ENCODE measurements around the gene LILRB5.
A peak's percentile ranks its signal among the peaks of the same experiment; 100 is the strongest.
"Not testable (repeated sequence)": the region's sequence is repeated elsewhere in the genome, so short reads cannot be mapped to it uniquely, and the experiment has no call there.

LILRB5 gene

GRCh38 chr19:54297759-54298305 lies 40.8 kb upstream of the LILRB5 start:
- Histone ChIP-seq H3K79me1 (ENCODE audit: low read length) (no peaks in the 10 kb centered on the region), H3K9ac (ENCODE audit: low read length) (no peak overlapping the region), H3K36me3 (ENCODE audit: control insufficient read depth, insufficient read depth, low read length) (no peaks in the 10 kb centered on the region), H4K5ac (ENCODE audit: low read length) (no peak overlapping the region), H2AK5ac (ENCODE audit: low read length) (no peak overlapping the region), H3K4me3 (ENCODE audit: low read length) (no peak overlapping the region), H3K79me2 (ENCODE audit: control insufficient read depth, insufficient read depth, low read length) (no peaks in the 10 kb centered on the region), H4K8ac (ENCODE audit: low read depth, low read length) (no peak overlapping the region), H3K27ac (ENCODE audit: low read depth, low read length) (no peak overlapping the region), H3K23ac (ENCODE audit: low read length) (no peak overlapping the region), H3K4me2 (ENCODE audit: low read length) (no peak overlapping the region), H3K56ac (ENCODE audit: low read length) (no peak overlapping the region), H3K27me3 (ENCODE audit: insufficient read depth, low read length, poor library complexity) (no peaks in the 10 kb centered on the region), H2BK5ac (ENCODE audit: low read length) (no peak overlapping the region), H3K18ac (ENCODE audit: low read length) (no peak overlapping the region), H2BK15ac (replicated peaks; ENCODE audit: low read depth) (no peak overlapping the region), H3K4ac (ENCODE audit: low read depth, low read length) (no peak overlapping the region), H2BK120ac (ENCODE audit: low read depth, low read length) (no peak overlapping the region), H3K4me1 (ENCODE audit: control insufficient read depth, low read depth, low read length) (no peaks in the 10 kb centered on the region)
- no CpG with 5 or more reads among the region's 7 CpGs for WGBS (ENCODE audit: extremely low coverage, insufficient coverage, low lambda C conversion rate)
- DNase-seq, result peak; percentile 4

DNA sequence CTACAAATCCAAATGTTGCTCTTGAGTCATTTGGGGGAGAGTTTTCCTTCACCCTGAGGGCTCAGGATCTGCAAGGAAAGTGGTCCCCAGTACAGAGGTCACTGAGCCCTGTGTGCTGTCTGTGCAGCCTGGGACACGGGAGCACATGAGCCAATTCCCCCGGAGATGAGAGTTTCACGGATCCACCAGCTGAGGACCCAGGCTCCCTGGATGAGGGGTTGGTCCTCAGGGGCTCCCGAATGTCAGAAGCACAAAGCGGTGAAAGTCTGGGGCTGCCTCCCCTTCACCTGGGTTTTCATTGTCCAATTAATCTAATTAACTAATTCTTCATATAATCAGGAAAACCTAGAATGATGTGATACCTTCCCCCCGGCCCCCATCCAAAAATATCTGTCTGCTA lies 37.5 kb upstream of the LILRB5 start:
- Histone ChIP-seq H3K18ac (ENCODE audit: low read length) (no peak overlapping the region), H3K23ac (ENCODE audit: low read length) (no peak overlapping the region), H2AK5ac (ENCODE audit: low read length) (no peak overlapping the region), H3K4ac (ENCODE audit: low read depth, low read length) (no peak overlapping the region), H3K4me2 (ENCODE audit: low read length) (no peak overlapping the region), H3K56ac (ENCODE audit: low read length) (no peak overlapping the region), H3K4me1 (ENCODE audit: control insufficient read depth, low read depth, low read length) (no peaks in the 10 kb centered on the region), H2BK15ac (replicated peaks; ENCODE audit: low read depth) (no peak overlapping the region), H3K79me2 (ENCODE audit: control insufficient read depth, insufficient read depth, low read length) (no peaks in the 10 kb centered on the region), H3K9ac (ENCODE audit: low read length) (no peak overlapping the region), H3K36me3 (ENCODE audit: control insufficient read depth, insufficient read depth, low read length) (no peaks in the 10 kb centered on the region), H4K5ac (ENCODE audit: low read length) (no peak overlapping the region), H3K79me1 (ENCODE audit: low read length) (no peaks in the 10 kb centered on the region), H2BK120ac (ENCODE audit: low read depth, low read length) (no peak overlapping the region), H2BK5ac (ENCODE audit: low read length) (no peak overlapping the region), H3K27ac (ENCODE audit: low read depth, low read length) (no peak overlapping the region), H4K8ac (ENCODE audit: low read depth, low read length) (no peak overlapping the region), H3K27me3 (ENCODE audit: insufficient read depth, low read length, poor library complexity) (no peaks in the 10 kb centered on the region), H3K4me3 (ENCODE audit: low read length) (no peak overlapping the region)
- DNase-seq, result no peak
- no CpG with 5 or more reads among the region's 6 CpGs for WGBS (ENCODE audit: extremely low coverage, insufficient coverage, low lambda C conversion rate)

DNA sequence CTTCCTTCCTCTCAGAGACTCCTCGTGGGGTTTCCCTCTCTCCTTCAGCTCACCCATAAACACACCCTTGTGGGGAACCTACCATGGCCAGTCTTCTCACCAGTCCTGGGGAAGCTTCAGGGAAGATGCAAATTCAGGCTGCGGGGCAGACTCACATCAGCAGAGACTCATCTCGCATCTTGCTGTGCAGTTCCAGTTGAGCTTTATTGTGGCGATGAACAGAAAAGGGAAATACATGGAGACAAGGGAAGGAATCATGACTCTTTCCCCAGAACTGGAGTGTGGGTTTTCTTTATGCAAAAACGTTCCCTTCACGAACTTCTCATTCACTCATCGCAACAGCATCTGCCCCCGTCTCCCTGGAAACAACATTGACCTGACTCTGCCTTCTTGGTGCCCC lies 32.1 kb upstream of the LILRB5 start:
- not testable (repeated sequence) for H2AK5ac ChIP-seq (ENCODE audit: low read length); H3K4me2 ChIP-seq (ENCODE audit: low read length); H2BK5ac ChIP-seq (ENCODE audit: low read length); H3K27me3 ChIP-seq (ENCODE audit: insufficient read depth, low read length, poor library complexity); H4K5ac ChIP-seq (ENCODE audit: low read length); H3K36me3 ChIP-seq (ENCODE audit: control insufficient read depth, insufficient read depth, low read length); H3K23ac ChIP-seq (ENCODE audit: low read length); H3K4me1 ChIP-seq (ENCODE audit: control insufficient read depth, low read depth, low read length); H3K18ac ChIP-seq (ENCODE audit: low read length); H2BK15ac ChIP-seq (replicated peaks; ENCODE audit: low read depth); H4K8ac ChIP-seq (ENCODE audit: low read depth, low read length); H3K4ac ChIP-seq (ENCODE audit: low read depth, low read length); H2BK120ac ChIP-seq (ENCODE audit: low read depth, low read length); H3K79me1 ChIP-seq (ENCODE audit: low read length); H3K9ac ChIP-seq (ENCODE audit: low read length); DNase-seq; H3K27ac ChIP-seq (ENCODE audit: low read depth, low read length); H3K56ac ChIP-seq (ENCODE audit: low read length); H3K4me3 ChIP-seq (ENCODE audit: low read length); H3K79me2 ChIP-seq (ENCODE audit: control insufficient read depth, insufficient read depth, low read length)
- whole genome bisulfite sequencing (ENCODE audit: extremely low coverage, insufficient coverage, low lambda C conversion rate), result no CpG with 5 or more reads among the region's 8 CpGs

- no peaks in the 10 kb centered on the region for H3K36me3 ChIP-seq (ENCODE audit: control insufficient read depth, insufficient read depth, low read length)
- no peaks in the 10 kb centered on the region for H3K79me1 ChIP-seq (ENCODE audit: low read length)
- H2BK120ac ChIP-seq (ENCODE audit: low read depth, low read length), result no peak overlapping the region
- H4K5ac ChIP-seq (ENCODE audit: low read length), result no peak overlapping the region
- no peak for DNase-seq
- H3K56ac ChIP-seq (ENCODE audit: low read length), result no peak overlapping the region
- no peak overlapping the region for H2AK5ac ChIP-seq (ENCODE audit: low read length)
- no peaks in the 10 kb centered on the region for H3K79me2 ChIP-seq (ENCODE audit: control insufficient read depth, insufficient read depth, low read length)
- no peak overlapping the region for H3K4ac ChIP-seq (ENCODE audit: low read depth, low read length)
- no peak overlapping the region for H3K23ac ChIP-seq (ENCODE audit: low read length)
- H3K27ac ChIP-seq (ENCODE audit: low read depth, low read length), result no peak overlapping the region
- H2BK5ac ChIP-seq (ENCODE audit: low read length), result no peak overlapping the region
- no peak overlapping the region for H3K4me3 ChIP-seq (ENCODE audit: low read length)
- no peak overlapping the region for H3K4me2 ChIP-seq (ENCODE audit: low read length)
- H3K27me3 ChIP-seq (ENCODE audit: insufficient read depth, low read length, poor library complexity), result no peaks in the 10 kb centered on the region
- no peak overlapping the region for H3K18ac ChIP-seq (ENCODE audit: low read length)
- no CpG with 5 or more reads among the region's 4 CpGs for WGBS (ENCODE audit: extremely low coverage, insufficient coverage, low lambda C conversion rate)
- no peaks in the 10 kb centered on the region for H3K4me1 ChIP-seq (ENCODE audit: control insufficient read depth, low read depth, low read length)
- H2BK15ac ChIP-seq (replicated peaks; ENCODE audit: low read depth), result no peak overlapping the region
- no peak overlapping the region for H4K8ac ChIP-seq (ENCODE audit: low read depth, low read length)
- no peak overlapping the region for H3K9ac ChIP-seq (ENCODE audit: low read length)
Observed at GRCh38 chr19:54287456-54287855, 30.4 kb upstream of the LILRB5 start.

DNA sequence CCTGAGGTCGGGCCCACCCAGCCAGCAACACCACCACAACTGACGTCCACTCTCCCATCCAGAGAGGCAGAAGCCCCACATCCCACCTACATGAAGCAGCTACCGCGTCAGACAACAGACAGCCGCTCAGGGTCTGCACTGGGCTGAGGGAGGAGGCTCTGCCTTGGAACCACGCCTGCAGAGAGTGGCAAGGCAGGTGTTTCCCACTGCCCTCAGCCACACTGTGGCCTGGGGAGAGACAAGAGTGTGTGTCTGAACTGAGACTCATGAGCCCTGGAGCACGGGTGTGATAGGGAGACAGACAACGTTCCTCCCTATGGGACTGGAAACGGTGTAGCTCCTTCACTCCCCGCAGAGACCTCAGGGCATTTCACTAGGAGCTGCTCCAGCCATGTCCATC lies 29.2 kb upstream of the LILRB5 start:
- H3K56ac ChIP-seq (ENCODE audit: low read length); H3K9ac ChIP-seq (ENCODE audit: low read length); H2BK5ac ChIP-seq (ENCODE audit: low read length); H3K27ac ChIP-seq (ENCODE audit: low read depth, low read length); H3K79me2 ChIP-seq (ENCODE audit: control insufficient read depth, insufficient read depth, low read length); H3K4me1 ChIP-seq (ENCODE audit: control insufficient read depth, low read depth, low read length); H3K4ac ChIP-seq (ENCODE audit: low read depth, low read length); H3K18ac ChIP-seq (ENCODE audit: low read length); H2BK120ac ChIP-seq (ENCODE audit: low read depth, low read length); H4K5ac ChIP-seq (ENCODE audit: low read length); H3K27me3 ChIP-seq (ENCODE audit: insufficient read depth, low read length, poor library complexity); H2BK15ac ChIP-seq (replicated peaks; ENCODE audit: low read depth); H3K79me1 ChIP-seq (ENCODE audit: low read length); DNase-seq; H3K23ac ChIP-seq (ENCODE audit: low read length); H4K8ac ChIP-seq (ENCODE audit: low read depth, low read length); H3K36me3 ChIP-seq (ENCODE audit: control insufficient read depth, insufficient read depth, low read length); H3K4me2 ChIP-seq (ENCODE audit: low read length); H2AK5ac ChIP-seq (ENCODE audit: low read length); H3K4me3 ChIP-seq (ENCODE audit: low read length): not testable (repeated sequence)
- no CpG with 5 or more reads among the region's 10 CpGs for WGBS (ENCODE audit: extremely low coverage, insufficient coverage, low lambda C conversion rate)

DNA sequence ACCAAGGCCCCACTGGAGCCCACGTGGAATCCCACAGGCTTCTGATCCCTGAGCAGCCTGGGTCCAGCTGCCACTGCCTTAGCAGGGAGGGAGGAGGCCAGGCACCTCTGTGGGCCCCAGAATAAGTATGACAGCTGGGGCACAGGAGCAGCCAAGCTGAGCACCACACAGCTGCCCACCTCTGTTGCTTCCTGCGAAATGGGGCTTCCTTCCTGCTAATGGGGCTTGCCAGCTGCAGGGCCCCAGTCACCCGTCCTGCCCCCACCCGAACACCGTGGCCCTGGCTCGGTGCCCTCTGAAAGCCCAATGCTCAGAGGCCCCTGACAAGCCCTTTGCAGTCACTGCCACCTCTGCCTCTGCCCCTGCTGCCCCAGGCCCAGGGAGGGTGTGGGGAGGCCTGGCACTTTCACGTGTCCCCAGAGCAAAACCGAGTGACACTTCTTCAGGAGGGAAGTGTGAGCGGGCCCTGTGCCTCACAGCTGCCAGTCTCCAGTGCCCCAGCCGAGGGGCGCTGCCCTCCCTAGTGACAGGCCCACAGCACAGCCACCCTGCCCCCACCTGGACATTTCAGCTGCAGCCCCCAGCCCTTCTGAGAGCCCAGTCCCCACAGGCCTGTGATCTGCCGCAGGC lies 28.5 kb upstream of the LILRB5 start:
- H3K23ac ChIP-seq (ENCODE audit: low read length); H3K4me2 ChIP-seq (ENCODE audit: low read length); H3K9ac ChIP-seq (ENCODE audit: low read length); H2BK15ac ChIP-seq (replicated peaks; ENCODE audit: low read depth); H3K79me2 ChIP-seq (ENCODE audit: control insufficient read depth, insufficient read depth, low read length); H3K36me3 ChIP-seq (ENCODE audit: control insufficient read depth, insufficient read depth, low read length); H2BK120ac ChIP-seq (ENCODE audit: low read depth, low read length); H3K4me3 ChIP-seq (ENCODE audit: low read length); H2AK5ac ChIP-seq (ENCODE audit: low read length); H3K18ac ChIP-seq (ENCODE audit: low read length); H4K5ac ChIP-seq (ENCODE audit: low read length); H3K4me1 ChIP-seq (ENCODE audit: control insufficient read depth, low read depth, low read length); H3K79me1 ChIP-seq (ENCODE audit: low read length); H3K4ac ChIP-seq (ENCODE audit: low read depth, low read length); DNase-seq; H3K27me3 ChIP-seq (ENCODE audit: insufficient read depth, low read length, poor library complexity); H3K56ac ChIP-seq (ENCODE audit: low read length); H3K27ac ChIP-seq (ENCODE audit: low read depth, low read length); H2BK5ac ChIP-seq (ENCODE audit: low read length); H4K8ac ChIP-seq (ENCODE audit: low read depth, low read length): not testable (repeated sequence)
- WGBS (ENCODE audit: extremely low coverage, insufficient coverage, low lambda C conversion rate), result no CpG with 5 or more reads among the region's 12 CpGs
